ENCODE results near the gene GPR31. TPM values are rescaled to one million over a fixed set of nuclear protein-coding genes. Genes with fewer than 3 reads are reported as not detected.

The GPR31 gene
- total and polyA plus RNA-seq, 2 donors (not counting 1 experiment from before 2014, with no cell fraction given): not detected

DNA sequence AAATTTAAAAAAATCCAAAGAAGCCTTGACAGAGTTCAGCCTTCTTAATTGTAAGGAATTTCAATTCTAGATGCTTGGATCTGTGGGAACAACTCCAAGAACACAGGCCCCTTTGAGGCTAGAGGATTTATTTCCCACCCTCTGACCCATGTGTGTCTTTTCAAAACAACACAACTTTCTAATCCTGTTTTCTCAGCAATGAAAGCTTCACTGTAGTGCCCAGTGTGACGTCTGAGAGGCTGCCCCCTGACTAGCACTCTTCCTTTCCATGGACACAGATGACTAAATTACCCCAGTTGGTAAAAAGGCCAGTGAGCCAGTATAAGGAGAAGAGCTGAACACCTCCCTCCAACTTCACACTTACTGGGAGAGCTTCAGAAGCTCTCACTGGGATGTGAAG is 51.4 kb downstream of the GPR31 start:
- H3K4me1 ChIP-seq (ENCODE audit: control insufficient read depth, extremely low read depth, insufficient read depth, low read length): no peaks in the 10 kb centered on the region

More for the DNA sequence above, 51.4 kb downstream of the GPR31 start:
- DNase-seq (ENCODE audit: low read depth in 2 of 2): no peak
- Histone ChIP-seq H2AFZ (ENCODE audit: low read length) (no peak overlapping the region), H4K20me1 (ENCODE audit: control insufficient read depth, extremely low read depth, insufficient read depth, low read length) (no peaks in the 10 kb centered on the region), H3K4me3 (replicated peaks in 1 of 4; ENCODE audit: control extremely low read depth in 1 of 4, insufficient read depth in 1 of 4, low read depth in 3 of 4, low read length in 4 of 4) (no peak overlapping the region), H3K9ac (ENCODE audit: insufficient read depth, low read length) (no peak overlapping the region), H3K27ac (ENCODE audit: insufficient read depth, low read length) (no peak overlapping the region), H3K27me3 (ENCODE audit: control insufficient read depth, insufficient read depth, low read length) (no peaks in the 10 kb centered on the region), H3K36me3 (ENCODE audit: control insufficient read depth, insufficient read depth, low read length) (no peaks in the 10 kb centered on the region), H3K4me2 (ENCODE audit: extremely low read depth, insufficient read depth, low read length) (no peak overlapping the region), H3K79me2 (ENCODE audit: control insufficient read depth, insufficient read depth, low read length) (no peaks in the 10 kb centered on the region), H3K9me3 (ENCODE audit: control insufficient read depth, insufficient read depth, low read depth, low read length) (no peaks in the 10 kb centered on the region)
- TF ChIP-seq, protein P1, sequence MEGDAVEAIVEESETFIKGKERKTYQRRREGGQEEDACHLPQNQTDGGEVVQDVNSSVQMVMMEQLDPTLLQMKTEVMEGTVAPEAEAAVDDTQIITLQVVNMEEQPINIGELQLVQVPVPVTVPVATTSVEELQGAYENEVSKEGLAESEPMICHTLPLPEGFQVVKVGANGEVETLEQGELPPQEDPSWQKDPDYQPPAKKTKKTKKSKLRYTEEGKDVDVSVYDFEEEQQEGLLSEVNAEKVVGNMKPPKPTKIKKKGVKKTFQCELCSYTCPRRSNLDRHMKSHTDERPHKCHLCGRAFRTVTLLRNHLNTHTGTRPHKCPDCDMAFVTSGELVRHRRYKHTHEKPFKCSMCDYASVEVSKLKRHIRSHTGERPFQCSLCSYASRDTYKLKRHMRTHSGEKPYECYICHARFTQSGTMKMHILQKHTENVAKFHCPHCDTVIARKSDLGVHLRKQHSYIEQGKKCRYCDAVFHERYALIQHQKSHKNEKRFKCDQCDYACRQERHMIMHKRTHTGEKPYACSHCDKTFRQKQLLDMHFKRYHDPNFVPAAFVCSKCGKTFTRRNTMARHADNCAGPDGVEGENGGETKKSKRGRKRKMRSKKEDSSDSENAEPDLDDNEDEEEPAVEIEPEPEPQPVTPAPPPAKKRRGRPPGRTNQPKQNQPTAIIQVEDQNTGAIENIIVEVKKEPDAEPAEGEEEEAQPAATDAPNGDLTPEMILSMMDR (conservative IDR thresholded peaks at IDR 0.05 in 1 of 2, IDR thresholded peaks at IDR 0.05 in 1 of 2; ENCODE audit: low read depth in 1 of 2, low read length in 2 of 2): no peak
- TF ChIP-seq EZH2 (IDR thresholded peaks at IDR 0.05; ENCODE audit: low read length, missing control alignments): no peak

Other genes with a start within 250 kb of the GPR31 start
- 18.0 and 24.7 TPM in 2 replicates for gene RNASET2, start 201.4 kb downstream of the GPR31 start, total RNA-seq
- gene RNASET2, start 201.4 kb downstream of the GPR31 start, polyA plus RNA-seq: 12.9 and 13.0 TPM in 2 replicates
- gene CEP43, start 158.6 kb downstream of the GPR31 start, total RNA-seq: 18.0 and 26.5 TPM in 2 replicates
- gene CEP43, start 158.6 kb downstream of the GPR31 start, polyA plus RNA-seq: 11.2 and 16.5 TPM in 2 replicates
- not detected in 2 replicates for gene CCR6, start 34.9 kb downstream of the GPR31 start, total RNA-seq
- gene CCR6, start 34.9 kb downstream of the GPR31 start, polyA plus RNA-seq: not detected in 2 replicates
- not detected in 2 replicates for gene UNC93A, start 133.3 kb upstream of the GPR31 start, total RNA-seq
- gene UNC93A, start 133.3 kb upstream of the GPR31 start, polyA plus RNA-seq: not detected in 2 replicates
- not detected in 2 replicates for gene TTLL2, start 167.1 kb upstream of the GPR31 start, total RNA-seq
- not detected in 2 replicates for gene TTLL2, start 167.1 kb upstream of the GPR31 start, polyA plus RNA-seq

Data from fibroblast of lung (primary cell).